Trophoblast cell (in vitro differentiated cells and primary cell): ENCODE data around the gene FAH.

Experiments used
- DNase-seq, 2 donors: peaks; one replicate each; pipeline ENCODE4 v3.0.0-alpha.2; 2016
- H2AFZ ChIP-seq: 2 replicates; pipeline ENCODE4 v1.6.1; 2013; ENCODE audit warnings: low read length, moderate library complexity, mild to moderate bottlenecking; ENCODE audit not compliant: insufficient read depth, poor library complexity
- H2AK5ac ChIP-seq: 2 replicates; pipeline ENCODE4 v1.6.1; 2013; ENCODE audit warnings: mild to moderate bottlenecking, low read length
- H2BK120ac ChIP-seq: 2 replicates; pipeline ENCODE4 v1.6.1; 2013; ENCODE audit warnings: low read length, mild to moderate bottlenecking, moderate library complexity; ENCODE audit not compliant: insufficient read depth, poor library complexity
- H2BK12ac ChIP-seq: 2 replicates; pipeline ENCODE4 v1.6.1; 2013; ENCODE audit warnings: mild to moderate bottlenecking, low read length, moderate library complexity
- H2BK5ac ChIP-seq: 2 replicates; pipeline ENCODE4 v1.6.1; 2013; ENCODE audit warnings: low read length, low read depth, moderate library complexity, mild to moderate bottlenecking; ENCODE audit not compliant: poor library complexity
- H3K14ac ChIP-seq: 2 replicates; pipeline ENCODE4 v1.6.1; 2013; ENCODE audit warnings: mild to moderate bottlenecking, low read length
- H3K18ac ChIP-seq: 2 replicates; pipeline ENCODE4 v1.6.1; 2013; ENCODE audit warnings: mild to moderate bottlenecking, low read length
- H3K23ac ChIP-seq: 2 replicates; pipeline ENCODE4 v1.6.1; 2013; ENCODE audit warnings: low read length
- H3K27ac ChIP-seq: 2 replicates; pipeline ENCODE4 v1.5.1; 2013; ENCODE audit warnings: low read depth, mild to moderate bottlenecking, inconsistent platforms, low read length, moderate library complexity
- H3K27me3 ChIP-seq: 2 replicates; pipeline ENCODE4 v1.6.1; 2013; ENCODE audit warnings: inconsistent platforms, mild to moderate bottlenecking, low read length, moderate library complexity; ENCODE audit not compliant: insufficient read depth
- H3K36me3 ChIP-seq, 2 experiments: 1 replicate in 1 of 2; 2 replicates in 1 of 2; pipeline ENCODE4 v1.6.1; 2013; ENCODE audit warnings: low read length in 2 of 2, mild to moderate bottlenecking in 2 of 2, moderate library complexity in 1 of 2; ENCODE audit not compliant: insufficient read depth in 2 of 2, control insufficient read depth in 1 of 2
- H3K4ac ChIP-seq: 2 replicates; pipeline ENCODE4 v1.6.1; 2013; ENCODE audit warnings: low read depth, mild to moderate bottlenecking, low read length, moderate library complexity
- H3K4me1 ChIP-seq, 2 experiments: 1 replicate in 1 of 2; 2 replicates in 1 of 2; pipeline ENCODE4 v1.6.1; 2013; ENCODE audit warnings: low read length in 2 of 2, mild to moderate bottlenecking in 2 of 2, moderate library complexity in 1 of 2; ENCODE audit not compliant: insufficient read depth in 2 of 2, control insufficient read depth in 1 of 2
- H3K4me2 ChIP-seq: 2 replicates; pipeline ENCODE4 v1.6.1; 2013; ENCODE audit warnings: inconsistent platforms, mild to moderate bottlenecking, low read length, moderate library complexity
- H3K4me3 ChIP-seq: 2 replicates; pipeline ENCODE4 v1.5.1; 2013; ENCODE audit warnings: mild to moderate bottlenecking, low read depth, low read length, inconsistent platforms
- H3K79me1 ChIP-seq: one replicate; pipeline ENCODE4 v1.6.1; 2013; ENCODE audit warnings: low read length
- H3K79me2 ChIP-seq: 2 replicates; pipeline ENCODE4 v1.6.1; 2013; ENCODE audit warnings: low read length, mild to moderate bottlenecking; ENCODE audit not compliant: control insufficient read depth, insufficient read depth, poor library complexity
- H3K9ac ChIP-seq: 2 replicates; pipeline ENCODE4 v1.6.1; 2013; ENCODE audit warnings: mild to moderate bottlenecking, low read length
- H3K9me3 ChIP-seq: 2 replicates; pipeline ENCODE4 v1.6.1; 2013; ENCODE audit warnings: low read depth, mild to moderate bottlenecking, control low read depth, inconsistent platforms, low read length; ENCODE audit not compliant: insufficient read depth
- H4K12ac ChIP-seq: 2 replicates; pipeline ENCODE4 v1.6.1; 2013; ENCODE audit warnings: low read depth, mild to moderate bottlenecking, low read length, moderate library complexity
- H4K8ac ChIP-seq: 2 replicates; pipeline ENCODE4 v1.6.1; 2013; ENCODE audit warnings: low read depth, mild to moderate bottlenecking, low read length, moderate library complexity
- H4K91ac ChIP-seq: one replicate; pipeline ENCODE4 v1.6.1; 2013; ENCODE audit warnings: low read depth, mild to moderate bottlenecking, low read length, moderate library complexity
- WGBS: extraction: QIAGEN DNeasy Blood & Tissue Kit; methylation state at CpG from one replicate; pipeline ENCODE4 v1.1.7; 2013; ENCODE audit warnings: missing lambda C conversion rate; ENCODE audit not compliant: insufficient read length, insufficient coverage; ENCODE audit errors: extremely low coverage; 5-methylcytosine and 5-hydroxymethylcytosine counted together

The FAH gene

DNA sequence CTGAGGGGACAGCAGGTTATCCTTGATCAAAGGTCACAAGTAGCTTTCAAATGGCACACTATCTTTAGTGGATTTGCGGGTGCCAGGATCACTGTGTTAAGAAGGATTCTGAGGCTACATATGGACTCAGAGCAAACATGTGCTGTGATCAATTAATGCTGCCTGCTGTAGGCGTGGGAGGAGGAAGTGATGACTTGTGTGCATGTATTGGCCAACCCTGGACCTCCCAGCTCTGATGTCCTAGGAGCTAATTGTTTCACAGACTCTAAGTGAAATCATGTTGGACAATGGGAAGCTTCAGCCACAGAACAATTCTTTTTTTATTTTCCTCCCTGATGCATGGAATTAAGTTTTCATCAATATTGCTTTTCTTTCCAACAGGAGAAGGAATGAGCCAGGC is 24.4 kb downstream of the FAH start:
- Histone ChIP-seq H2BK120ac (no peak overlapping the region), H3K4me1 (peaks cover 0 to 3% of the 10 kb centered on the region in 2 experiments), H3K27ac (no peak overlapping the region), H3K9me3 (no peaks in the 10 kb centered on the region), H3K79me1 (no peaks in the 10 kb centered on the region), H3K9ac (no peak overlapping the region), H2BK12ac (no peak overlapping the region), H4K8ac (no peak overlapping the region), H3K4me2 (no peak overlapping the region), H4K91ac (no peak overlapping the region), H3K36me3 (peaks cover 3 to 9% of the 10 kb centered on the region in 2 experiments), H3K79me2 (no peaks in the 10 kb centered on the region), H2BK5ac (no peak overlapping the region), H2AFZ (no peak overlapping the region), H3K23ac (no peak overlapping the region), H3K14ac (no peak overlapping the region), H3K18ac (no peak overlapping the region), H2AK5ac (no peak overlapping the region), H4K12ac (no peak overlapping the region), H3K4ac (no peak overlapping the region), H3K4me3 (no peak overlapping the region), H3K27me3 (no peaks in the 10 kb centered on the region)
- WGBS, result no CpG with 5 or more reads among the region's 2 CpGs
- DNase-seq, result no peak

- no peak overlapping the region for H2AFZ ChIP-seq
- no peaks in the 10 kb centered on the region for H3K79me1 ChIP-seq
- H3K27ac ChIP-seq, result no peak overlapping the region
- H3K23ac ChIP-seq, result no peak overlapping the region
- no peak overlapping the region for H4K12ac ChIP-seq
- H2AK5ac ChIP-seq, result no peak overlapping the region
- H2BK5ac ChIP-seq, result no peak overlapping the region
- no peak overlapping the region for H3K9ac ChIP-seq
- H3K9me3 ChIP-seq, result no peaks in the 10 kb centered on the region
- no peak overlapping the region for H2BK12ac ChIP-seq
- no CpG with 5 or more reads among the region's 17 CpGs for WGBS
- no peak overlapping the region for H3K4me2 ChIP-seq
- no peak overlapping the region for H3K18ac ChIP-seq
- H3K14ac ChIP-seq, result no peak overlapping the region
- H3K4me3 ChIP-seq, result no peak overlapping the region
- H4K91ac ChIP-seq, result no peak overlapping the region
- no peak overlapping the region for H2BK120ac ChIP-seq
- H4K8ac ChIP-seq, result no peak overlapping the region
- H3K4me1 ChIP-seq, result no peaks in the 10 kb centered on the region
- DNase-seq, result no peak
- H3K4ac ChIP-seq, result no peak overlapping the region
- no peaks in the 10 kb centered on the region for H3K79me2 ChIP-seq
- no peaks in the 10 kb centered on the region for H3K27me3 ChIP-seq
- peaks cover 3 to 14% of the 10 kb centered on the region in 2 experiments for H3K36me3 ChIP-seq
Observed at GRCh38 chr15:80179025-80179759, 26.4 kb downstream of the FAH start.

DNA sequence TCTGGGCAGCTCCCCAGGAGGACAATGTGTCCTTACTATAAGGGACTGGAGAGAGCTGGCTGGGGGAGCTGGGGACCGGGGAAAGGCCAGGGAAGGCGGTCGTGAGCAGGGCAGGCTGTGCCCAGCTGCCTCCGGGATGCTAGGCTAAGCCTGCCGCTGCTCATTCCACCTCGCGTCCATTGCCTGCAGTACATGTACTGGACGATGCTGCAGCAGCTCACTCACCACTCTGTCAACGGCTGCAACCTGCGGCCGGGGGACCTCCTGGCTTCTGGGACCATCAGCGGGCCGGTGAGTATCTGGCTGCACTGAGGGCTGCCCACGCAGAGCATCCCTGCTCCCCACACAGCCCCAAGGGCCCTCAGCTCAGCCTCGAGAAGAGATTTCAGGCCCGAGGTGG is 27.1 kb downstream of the FAH start:
- Histone ChIP-seq H2BK120ac (no peak overlapping the region), H3K27ac (no peak overlapping the region), H3K23ac (no peak overlapping the region), H3K4me2 (no peak overlapping the region), H3K79me2 (no peaks in the 10 kb centered on the region), H3K4me3 (no peak overlapping the region), H4K91ac (no peak overlapping the region), H3K36me3 (peaks cover 3 to 14% of the 10 kb centered on the region in 2 experiments), H3K18ac (no peak overlapping the region), H2BK5ac (no peak overlapping the region), H3K9me3 (no peaks in the 10 kb centered on the region), H3K14ac (no peak overlapping the region), H3K79me1 (no peaks in the 10 kb centered on the region), H4K12ac (no peak overlapping the region), H3K4ac (no peak overlapping the region), H3K9ac (no peak overlapping the region), H3K4me1 (no peaks in the 10 kb centered on the region), H4K8ac (no peak overlapping the region), H2AFZ (no peak overlapping the region), H3K27me3 (no peaks in the 10 kb centered on the region), H2BK12ac (no peak overlapping the region), H2AK5ac (no peak overlapping the region)
- DNase-seq, result no peak
- no CpG with 5 or more reads among the region's 16 CpGs for WGBS

GRCh38 chr15:80180468-80180867 is 27.7 kb downstream of the FAH start:
- Histone ChIP-seq H3K14ac (no peak overlapping the region), H3K4me3 (no peak overlapping the region), H4K91ac (no peak overlapping the region), H2BK5ac (no peak overlapping the region), H3K23ac (no peak overlapping the region), H3K79me2 (no peaks in the 10 kb centered on the region), H3K27ac (no peak overlapping the region), H3K36me3 (peaks cover 0 to 14% of the 10 kb centered on the region in 2 experiments), H2AK5ac (no peak overlapping the region), H4K8ac (no peak overlapping the region), H3K18ac (no peak overlapping the region), H3K27me3 (no peaks in the 10 kb centered on the region), H3K79me1 (no peaks in the 10 kb centered on the region), H3K4me2 (no peak overlapping the region), H2BK12ac (no peak overlapping the region), H3K4me1 (no peaks in the 10 kb centered on the region), H2BK120ac (no peak overlapping the region), H4K12ac (no peak overlapping the region), H2AFZ (no peak overlapping the region), H3K9me3 (no peaks in the 10 kb centered on the region), H3K4ac (no peak overlapping the region), H3K9ac (no peak overlapping the region)
- no peak for DNase-seq
- WGBS, result no CpG with 5 or more reads among the region's 7 CpGs
